Measurements from ENCODE around the gene ZNF581.
A peak's percentile ranks its signal among the peaks of the same experiment; 100 is the strongest.

ZNF581 gene

GRCh38 chr19:55668603-55669348 is 25.3 kb downstream of the ZNF581 start:
- no peak for DNase-seq

DNA sequence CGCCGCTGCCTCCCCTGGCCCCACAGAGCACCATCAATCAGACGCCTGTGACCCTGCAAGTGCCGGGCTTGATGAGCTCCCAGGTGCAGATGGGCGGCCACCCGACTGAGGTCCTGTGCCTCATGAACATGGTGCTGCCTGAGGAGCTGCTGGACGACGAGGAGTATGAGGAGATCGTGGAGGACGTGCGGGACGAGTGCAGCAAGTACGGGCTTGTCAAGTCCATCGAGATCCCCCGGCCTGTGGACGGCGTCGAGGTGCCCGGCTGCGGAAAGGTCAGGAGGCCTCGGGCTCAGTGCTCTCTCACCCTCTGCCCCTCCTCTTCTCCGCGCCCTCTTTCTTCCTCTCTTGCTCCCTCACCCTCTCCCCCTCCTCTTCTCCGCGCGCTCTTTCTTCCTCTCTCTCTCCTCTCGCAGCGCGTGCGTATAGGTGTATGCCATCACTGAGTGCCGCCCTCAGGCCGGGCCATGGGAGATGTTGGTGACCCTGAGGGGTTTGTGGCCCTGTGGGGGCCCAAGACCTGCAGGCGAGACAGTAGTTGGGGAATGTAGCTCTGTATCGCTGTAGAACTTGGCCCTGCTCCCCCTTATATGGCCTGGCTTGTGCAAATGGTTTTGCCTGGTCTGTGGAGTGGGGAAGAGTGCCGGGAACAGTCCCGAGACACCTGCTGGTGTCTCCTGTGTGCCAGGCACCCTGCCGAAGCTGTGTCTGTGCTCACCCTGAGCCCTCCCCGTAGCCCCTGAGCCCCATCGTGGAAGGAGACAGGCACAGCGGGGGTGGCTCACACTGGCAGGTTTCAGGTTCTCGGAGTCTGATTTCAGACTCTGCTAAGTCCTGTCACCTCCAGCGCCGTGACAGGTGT is 26.2 kb downstream of the ZNF581 start:
- DNase-seq: no peak

GRCh38 chr19:55670280-55671053 is 27.0 kb downstream of the ZNF581 start:
- no peak for DNase-seq

GRCh38 chr19:55671054-55671378 is 27.6 kb downstream of the ZNF581 start:
- no peak for DNase-seq

GRCh38 chr19:55672418-55672817 is 29.0 kb downstream of the ZNF581 start:
- DNase-seq: no peak

- no peak for DNase-seq
These were observed 30.0 kb downstream of the ZNF581 start for GRCh38 chr19:55673465-55673864.

DNA sequence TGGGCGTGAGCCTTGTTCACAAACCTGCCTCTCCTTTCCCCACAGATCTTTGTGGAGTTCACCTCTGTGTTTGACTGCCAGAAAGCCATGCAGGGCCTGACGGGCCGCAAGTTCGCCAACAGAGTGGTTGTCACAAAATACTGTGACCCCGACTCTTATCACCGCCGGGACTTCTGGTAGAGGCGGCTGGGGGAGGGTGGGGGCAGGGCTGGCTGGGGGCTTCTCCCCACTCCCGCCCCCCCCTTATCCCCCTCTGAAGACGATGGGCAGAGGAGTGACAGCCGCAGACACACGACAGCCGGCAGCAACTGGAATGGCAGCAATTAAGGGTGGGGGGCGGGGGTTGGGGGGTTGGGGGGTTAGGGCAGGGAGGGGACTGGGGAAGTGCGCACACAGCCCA is 30.4 kb downstream of the ZNF581 start:
- no peak for DNase-seq

- no peak for DNase-seq
These were observed 31.0 kb downstream of the ZNF581 start for GRCh38 chr19:55674459-55674840.

DNA sequence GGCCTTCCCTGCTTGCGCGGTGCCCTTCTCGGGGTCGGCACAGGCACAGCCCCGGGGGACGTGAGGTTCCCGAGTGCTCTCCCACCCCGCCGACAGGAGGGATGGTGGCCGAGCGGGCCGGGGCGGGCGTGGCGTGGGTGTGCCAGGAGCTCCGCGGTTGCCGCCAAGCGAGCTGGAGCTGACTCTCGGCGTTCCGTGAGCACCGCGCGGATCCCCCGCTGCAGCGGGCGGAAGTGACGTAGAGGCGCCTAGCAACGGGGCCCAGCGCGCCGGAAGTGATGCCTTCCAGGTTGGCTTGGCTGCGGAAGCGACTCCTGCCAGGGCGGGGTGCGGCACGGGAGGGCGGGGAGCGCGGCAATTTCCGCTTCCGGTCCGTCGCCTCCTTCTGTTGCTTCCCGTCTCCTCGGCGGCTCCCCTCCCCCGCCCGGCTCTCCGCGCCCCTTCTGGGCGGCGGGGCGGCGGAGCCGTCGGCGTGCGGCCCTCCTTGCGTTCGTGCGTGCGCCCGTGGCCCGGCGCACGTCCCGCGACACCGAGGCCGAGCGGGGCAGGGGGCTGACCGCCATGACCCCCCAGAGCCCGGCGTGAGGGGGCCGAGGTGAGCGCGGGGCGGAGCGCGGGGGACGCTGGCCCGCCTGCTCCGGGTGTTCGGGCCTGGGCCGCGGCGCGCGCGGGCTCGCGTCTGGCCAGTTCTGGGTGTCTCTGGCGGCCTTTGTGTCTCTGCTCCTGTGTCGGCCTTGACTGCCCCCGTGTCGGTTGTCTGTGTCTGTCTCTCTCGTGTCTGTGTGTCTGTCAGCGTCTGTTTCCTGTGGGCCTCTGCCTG is 31.6 kb downstream of the ZNF581 start, which contains the start of gene EPN1:
EPN1 (plus strand) TSS at position 386 of the 820 bp plus-strand sequence. CDS start 3,402 bp downstream, outside the sequence.
- peak; percentile 97 for DNase-seq

GRCh38 chr19:55675661-55676354 is 32.4 kb downstream of the ZNF581 start:
- no peak for DNase-seq

- no peak for DNase-seq
These were observed 32.9 kb downstream of the ZNF581 start for GRCh38 chr19:55676383-55676782.

DNA sequence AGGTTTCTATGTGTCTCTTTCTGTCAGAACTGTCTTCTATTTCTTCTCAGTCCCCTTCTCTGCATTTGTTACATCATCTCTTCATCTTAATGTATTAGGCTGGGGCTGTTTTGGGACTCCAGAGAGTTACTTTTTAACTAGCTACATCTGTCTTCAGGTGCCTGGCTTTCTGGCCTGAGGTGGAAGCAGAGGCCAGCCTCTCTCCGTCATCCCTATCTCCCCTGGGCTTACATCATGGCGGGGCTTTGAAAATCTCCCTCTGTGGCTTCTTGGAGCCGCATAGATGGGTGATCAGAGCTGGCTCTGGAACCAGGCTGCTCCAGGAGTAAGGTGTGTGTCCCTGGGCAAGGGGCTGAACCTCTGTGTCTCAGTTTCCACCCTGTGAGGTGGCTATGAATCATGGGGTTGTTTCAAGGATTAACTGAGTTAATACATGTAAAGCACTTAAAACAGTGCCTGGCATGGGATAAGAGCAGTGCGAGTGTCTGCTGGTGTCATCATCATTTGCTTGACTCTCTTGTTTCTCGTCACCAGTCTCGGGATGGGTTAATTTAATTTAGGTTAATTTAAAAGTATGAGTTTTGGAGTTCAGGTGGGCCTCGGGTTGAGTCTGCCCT is 33.5 kb downstream of the ZNF581 start:
- no peak for DNase-seq

- DNase-seq: no peak
These were observed 34.2 kb downstream of the ZNF581 start for GRCh38 chr19:55677572-55678028.

DNA sequence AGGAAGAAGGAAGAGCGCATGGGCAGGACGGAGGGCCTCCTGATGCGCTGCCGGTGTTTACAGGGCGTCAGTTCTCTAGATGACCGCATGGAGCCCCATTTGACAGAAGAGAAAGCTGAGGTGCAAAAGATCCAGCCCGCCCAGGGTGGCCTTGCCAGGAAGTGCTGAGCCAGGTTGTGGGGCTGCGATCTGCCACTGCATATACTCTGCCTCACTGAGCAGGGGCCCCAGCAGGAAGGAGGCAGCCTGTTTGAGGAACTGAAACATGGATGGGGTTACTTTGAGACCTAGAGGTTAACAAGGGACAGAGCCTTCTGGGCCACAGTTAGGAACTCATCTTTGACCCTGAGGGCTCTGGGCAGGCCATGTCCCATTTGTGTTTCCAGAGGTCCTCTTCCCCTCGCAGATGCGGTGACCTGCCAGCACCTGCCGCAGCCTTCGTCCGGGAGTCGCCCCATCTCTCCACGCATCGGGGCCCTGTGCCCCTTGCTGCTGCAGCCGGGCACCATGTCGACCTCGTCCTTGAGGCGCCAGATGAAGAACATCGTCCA is 34.7 kb downstream of the ZNF581 start:
- no peak for DNase-seq

- no peak for DNase-seq
These were observed 36.2 kb downstream of the ZNF581 start for GRCh38 chr19:55679343-55680257.

DNA sequence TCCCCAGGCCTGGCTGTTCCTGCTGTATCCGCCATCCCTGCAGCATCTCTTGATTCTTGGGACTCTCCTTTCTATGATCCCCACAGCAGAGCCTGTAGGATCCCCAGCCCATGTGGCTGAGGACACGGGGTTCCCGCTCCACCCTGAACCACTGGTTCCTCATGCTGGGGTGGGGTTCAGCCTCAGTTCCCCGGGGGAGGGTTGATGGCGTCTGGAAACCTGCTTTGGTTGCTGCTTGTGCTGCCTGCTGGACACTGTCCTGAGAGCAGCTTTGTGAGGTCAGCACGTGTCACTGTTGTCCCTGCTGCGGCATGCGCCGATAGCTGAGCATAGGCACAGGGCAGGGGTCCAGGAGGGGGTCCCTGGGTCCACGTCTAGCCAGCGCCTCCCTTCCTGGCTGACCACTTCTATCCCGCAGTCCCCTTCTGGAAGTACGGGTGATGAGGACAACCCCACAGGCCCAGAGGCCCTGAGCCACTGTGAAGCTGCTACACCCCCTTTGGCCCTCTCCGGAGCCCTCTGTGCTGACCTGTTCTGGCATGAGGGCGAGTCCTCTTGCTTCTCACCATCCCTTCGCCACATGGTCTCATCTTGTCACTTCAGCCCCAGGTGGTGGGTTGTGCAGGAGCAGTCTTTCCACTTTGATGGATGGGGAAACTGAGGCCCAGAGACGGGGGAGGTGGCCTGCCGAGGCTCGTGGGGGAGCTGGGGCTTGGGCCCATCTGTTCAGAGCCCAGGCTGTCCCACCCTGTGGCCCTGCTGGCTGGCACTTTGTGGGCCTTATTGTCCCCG is 37.1 kb downstream of the ZNF581 start:
- no peak for DNase-seq

- DNase-seq: no peak
These were observed 38.0 kb downstream of the ZNF581 start for GRCh38 chr19:55681131-55682092.
